GM23338 (cell line): Measurements from ENCODE around the gene TMEM11.

Source experiments
- EZH2 ChIP-seq: fragments of 200-600 bp; sonication (generic); IDR thresholded peaks from one replicate; pipeline ENCODE4 v1.8.0; 2017; ENCODE audit warnings: antibody characterized with exemption, mild to moderate bottlenecking, low read depth; ENCODE audit not compliant: unreplicated experiment
- JUNB ChIP-seq: IDR thresholded peaks from one replicate; pipeline ENCODE4 v1.6.1; 2016; ENCODE audit warnings: antibody characterized with exemption; ENCODE audit not compliant: unreplicated experiment
- POLR2AphosphoS5 ChIP-seq: IDR thresholded peaks from 2 replicates; pipeline ENCODE4 v1.6.1; 2016; ENCODE audit warnings: antibody characterized with exemption, low read depth
- ZNF114 ChIP-seq: fragments of 250-450 bp; sonication (Bioruptor Pico); IDR thresholded peaks from 2 replicates; pipeline ENCODE4 v1.5.0; 2020; ENCODE audit warnings: mild to moderate bottlenecking, moderate library complexity

DNA sequence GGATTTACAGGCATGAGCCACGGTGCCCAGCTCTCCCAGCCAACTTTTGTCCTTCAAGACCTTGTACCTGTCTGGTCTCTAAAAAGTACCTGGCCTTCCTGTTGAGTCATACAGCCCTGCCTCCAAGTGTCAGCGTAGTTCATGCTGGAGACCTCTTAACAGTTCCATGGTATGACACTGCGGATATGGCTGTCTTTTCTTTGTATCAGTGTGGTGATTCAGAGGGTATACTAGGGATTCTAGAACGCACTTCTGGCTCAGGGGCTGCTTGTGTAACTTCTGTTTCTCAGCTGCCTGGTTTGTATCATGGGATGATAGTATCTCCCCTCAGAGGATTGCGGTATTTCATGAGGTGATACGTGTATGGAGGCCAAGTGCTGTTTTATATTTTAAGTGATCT lies 2.0 kb upstream of the TMEM11 start:
- TF ChIP-seq EZH2 (no peak), ZNF114 (no peak), JUNB (no peak), POLR2AphosphoS5 (no peak)
